NCI-H187 treated with DMSO at 0.1 percent for 48 hours (cell line): ENCODE measurements around the gene ARMS2.

Experiments used
- DNase-seq: peaks from one replicate; lab custom pipeline; 2025; lab: John Stamatoyannopoulos, UW

Gene ARMS2

GRCh38 chr10:122473116-122473515 lies 18.7 kb downstream of the ARMS2 start:
- no peak for DNase-seq

- DNase-seq: no peak
Measured at GRCh38 chr10:122474131-122474818, 19.8 kb downstream of the ARMS2 start.

- no peak for DNase-seq
Measured at GRCh38 chr10:122475100-122475499, 20.6 kb downstream of the ARMS2 start.

GRCh38 chr10:122475591-122476332 lies 21.3 kb downstream of the ARMS2 start:
- DNase-seq: no peak

- no peak for DNase-seq
Measured at GRCh38 chr10:122476333-122476695, 21.9 kb downstream of the ARMS2 start.

- DNase-seq: no peak
Measured at GRCh38 chr10:122477436-122477835, 23.0 kb downstream of the ARMS2 start.

GRCh38 chr10:122478971-122479370 lies 24.5 kb downstream of the ARMS2 start:
- no peak for DNase-seq

GRCh38 chr10:122480146-122480833 lies 25.8 kb downstream of the ARMS2 start:
- DNase-seq: no peak

- no peak for DNase-seq
Measured at GRCh38 chr10:122481296-122482056, 27.0 kb downstream of the ARMS2 start.

- DNase-seq: no peak
Measured at GRCh38 chr10:122484276-122485060, 30.0 kb downstream of the ARMS2 start.

GRCh38 chr10:122485670-122486069 lies 31.2 kb downstream of the ARMS2 start:
- no peak for DNase-seq

GRCh38 chr10:122486406-122487080 lies 32.1 kb downstream of the ARMS2 start:
- DNase-seq: no peak

- DNase-seq: peak; percentile 21
Measured at GRCh38 chr10:122487174-122487765, 32.8 kb downstream of the ARMS2 start.

- no peak for DNase-seq
Measured at GRCh38 chr10:122490268-122490667, 35.8 kb downstream of the ARMS2 start.

GRCh38 chr10:122490786-122491680 lies 36.6 kb downstream of the ARMS2 start:
- no peak for DNase-seq

- DNase-seq: no peak
Measured at GRCh38 chr10:122492006-122492405, 37.6 kb downstream of the ARMS2 start.

- DNase-seq: no peak
Measured at GRCh38 chr10:122492999-122493481, 38.6 kb downstream of the ARMS2 start.

GRCh38 chr10:122493761-122494160 lies 39.3 kb downstream of the ARMS2 start:
- DNase-seq: no peak

- DNase-seq: no peak
Measured at GRCh38 chr10:122494173-122494820, 39.8 kb downstream of the ARMS2 start.
